ENCODE data around the gene TMEM255A.
"Not testable (repeated sequence)": the region's sequence is repeated elsewhere in the genome, so short reads cannot be mapped to it uniquely, and the experiment has no call there.

Gene TMEM255A

DNA sequence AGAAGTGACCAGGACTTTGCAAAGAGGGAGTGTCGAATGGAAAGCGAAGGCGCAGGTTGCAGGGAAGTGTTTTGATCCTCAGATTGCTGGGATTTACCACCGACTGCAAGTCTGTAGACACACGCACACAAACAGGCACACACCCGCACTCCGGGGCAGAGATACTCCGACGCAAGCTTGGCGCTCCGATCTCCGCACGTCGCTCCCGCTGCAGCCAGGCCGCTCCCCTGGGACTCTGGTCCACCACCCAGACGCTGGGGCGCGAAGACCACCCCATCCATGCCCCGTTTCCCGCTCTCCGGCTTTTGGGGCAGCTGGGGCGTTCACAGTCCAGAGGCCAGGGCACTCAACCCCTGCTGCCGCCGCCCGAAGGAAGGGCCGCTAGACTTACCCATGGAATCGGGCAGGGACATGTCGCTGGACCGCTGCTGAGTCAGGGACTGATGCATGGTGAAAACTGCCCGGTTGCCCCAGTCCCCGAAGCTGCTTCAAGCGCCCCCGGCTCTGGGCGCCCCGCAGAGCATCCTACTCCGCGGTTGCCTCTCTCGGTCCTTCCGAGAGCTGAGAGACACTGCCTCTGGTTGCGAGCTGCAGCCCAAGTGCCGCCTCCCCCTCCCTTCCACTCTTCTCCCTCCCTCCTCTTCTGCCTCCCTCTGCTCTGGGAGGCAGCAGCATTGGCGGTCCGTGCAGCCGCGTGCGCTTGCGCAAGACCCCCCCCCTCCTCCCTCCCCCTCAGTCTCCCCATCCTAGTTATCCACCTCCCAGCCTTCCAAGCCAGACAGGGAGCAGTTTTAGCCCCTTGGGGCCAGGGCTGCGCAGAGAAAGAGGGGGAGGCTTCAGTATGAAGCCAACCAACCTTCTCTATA lies at the start of gene TMEM255A:
TMEM255A (minus strand) TSS at position 601 of the 866 bp plus-strand sequence; CDS start at position 449, 152 bp downstream.
- DNase-seq (ENCODE audit: low read depth in 3 of 3) = no peak

GRCh38 chrX:120358737-120359456 lies 47.6 kb upstream of the TMEM255A start:
- peak; percentile 5 to 42 (median 33) for DNase-seq (ENCODE audit: low read depth in 3 of 3)

DNA sequence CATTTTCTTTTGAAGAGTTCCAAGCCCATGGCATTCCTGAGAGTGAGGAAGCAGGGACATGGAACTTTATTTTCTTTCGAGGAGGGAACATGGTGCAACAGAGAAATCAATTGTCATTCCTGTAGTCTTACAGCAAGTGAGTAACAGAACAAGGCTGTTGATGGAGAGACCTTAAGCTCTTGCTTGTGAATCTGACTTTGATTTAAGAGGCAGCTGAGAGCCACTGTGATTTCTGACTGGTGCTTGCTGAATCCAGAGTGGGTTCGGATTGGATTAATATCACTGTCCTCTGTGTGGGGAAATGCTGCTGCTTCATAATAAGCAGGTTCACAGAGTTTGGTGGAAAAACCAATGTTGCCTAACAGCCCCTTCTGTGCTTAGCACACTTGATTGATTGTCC lies 45.9 kb upstream of the TMEM255A start:
- no peak for DNase-seq (ENCODE audit: low read depth in 3 of 3)

DNA sequence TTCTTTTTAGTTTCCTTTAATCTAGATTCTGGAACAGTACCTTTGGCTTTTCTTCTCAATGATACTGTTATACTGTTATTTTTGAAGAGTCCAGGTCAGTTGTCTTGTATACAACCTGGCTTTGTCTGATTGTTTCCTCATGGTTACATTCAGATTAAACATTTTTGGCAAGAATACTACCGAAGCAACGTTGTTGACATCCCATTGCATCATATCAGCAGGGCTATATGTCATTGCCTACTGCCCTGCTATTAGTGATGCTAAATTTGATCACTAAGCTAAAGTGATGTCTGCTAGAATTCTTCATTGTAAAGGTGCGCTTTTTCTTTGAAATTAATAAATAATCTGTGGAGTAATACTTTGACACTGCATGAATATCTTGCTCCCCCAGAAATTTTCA lies 44.8 kb upstream of the TMEM255A start:
- DNase-seq (ENCODE audit: low read depth in 3 of 3) = no peak

DNA sequence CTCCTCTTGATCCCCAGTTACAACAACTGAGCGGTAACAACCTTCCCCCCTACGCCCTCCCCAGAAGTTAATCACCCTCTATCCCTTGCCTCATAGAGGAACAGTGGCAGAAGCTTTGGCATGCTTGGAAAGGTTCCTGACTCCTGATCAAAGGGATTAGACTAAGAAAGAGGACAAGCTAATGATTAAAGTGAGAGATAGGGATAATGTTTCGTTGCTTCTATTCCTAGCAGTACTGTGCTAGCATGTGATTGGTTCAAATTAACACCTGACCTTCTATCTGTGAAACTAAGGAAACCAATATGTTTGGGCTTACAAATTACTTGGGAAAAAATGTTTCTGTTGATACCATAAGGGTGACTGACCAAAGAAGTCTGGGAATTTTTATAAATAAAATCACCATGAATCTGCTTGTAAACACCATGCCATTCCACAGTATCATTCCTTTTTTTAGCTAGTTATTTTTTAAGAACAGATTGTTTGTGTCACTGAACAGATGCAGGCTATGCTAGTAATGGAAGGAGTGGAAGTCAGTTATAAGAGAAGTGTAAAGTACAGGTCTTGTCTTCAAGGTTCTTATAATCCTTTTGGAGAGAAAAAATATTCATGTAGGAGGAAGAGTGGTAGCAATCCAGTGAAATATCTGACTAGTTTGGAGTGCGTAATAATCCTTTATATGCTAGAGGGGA lies 39.3 kb upstream of the TMEM255A start:
- no peak for DNase-seq (ENCODE audit: low read depth in 3 of 3)

GRCh38 chrX:120344566-120344965 lies 33.3 kb upstream of the TMEM255A start:
- not testable (repeated sequence) for DNase-seq (ENCODE audit: low read depth in 3 of 3)

GRCh38 chrX:120336899-120337298 lies 25.6 kb upstream of the TMEM255A start:
- DNase-seq (ENCODE audit: low read depth in 3 of 3) = no peak

- DNase-seq (ENCODE audit: low read depth in 3 of 3) = no peak
Observed at GRCh38 chrX:120335289-120335688, 24.0 kb upstream of the TMEM255A start.

DNA sequence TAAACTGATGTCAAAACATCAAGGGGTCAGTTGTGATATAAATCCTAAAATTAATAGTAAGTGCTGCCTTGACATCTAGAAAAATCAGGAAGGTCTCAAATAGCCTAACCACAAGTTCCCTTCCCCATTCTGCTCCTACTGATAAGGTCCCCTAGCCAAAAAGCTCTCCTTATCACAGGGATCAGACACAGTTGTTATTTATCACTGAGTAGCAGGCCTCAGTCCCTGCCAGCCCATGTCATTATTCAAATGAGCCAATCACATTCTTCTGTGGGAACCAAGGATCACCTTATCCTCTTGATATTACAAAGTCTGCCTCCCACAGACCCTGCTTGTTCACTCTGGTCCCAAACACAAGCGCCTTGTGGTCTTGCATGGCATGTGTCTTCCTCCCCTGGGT lies 23.3 kb upstream of the TMEM255A start:
- no peak for DNase-seq (ENCODE audit: low read depth in 3 of 3)

DNA sequence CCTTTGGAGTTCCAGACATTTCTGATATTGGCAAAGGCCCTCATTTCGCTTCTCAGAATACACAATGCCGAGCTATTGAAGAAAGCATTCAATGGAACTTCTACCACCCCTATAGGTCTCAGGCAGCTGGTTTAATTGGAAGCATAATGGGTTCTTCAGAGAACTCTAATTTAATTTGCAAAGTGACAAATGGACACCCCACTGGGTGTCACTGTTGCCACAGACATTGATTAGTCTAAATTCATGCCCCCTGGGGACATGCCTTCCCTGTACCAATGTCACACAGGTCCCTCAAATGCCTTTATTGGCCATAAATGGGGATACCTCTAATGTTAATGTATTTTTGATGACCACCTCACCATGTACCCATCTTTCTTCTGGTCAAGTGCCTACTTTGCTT lies 22.9 kb upstream of the TMEM255A start:
- DNase-seq (ENCODE audit: low read depth in 3 of 3) = no peak

DNA sequence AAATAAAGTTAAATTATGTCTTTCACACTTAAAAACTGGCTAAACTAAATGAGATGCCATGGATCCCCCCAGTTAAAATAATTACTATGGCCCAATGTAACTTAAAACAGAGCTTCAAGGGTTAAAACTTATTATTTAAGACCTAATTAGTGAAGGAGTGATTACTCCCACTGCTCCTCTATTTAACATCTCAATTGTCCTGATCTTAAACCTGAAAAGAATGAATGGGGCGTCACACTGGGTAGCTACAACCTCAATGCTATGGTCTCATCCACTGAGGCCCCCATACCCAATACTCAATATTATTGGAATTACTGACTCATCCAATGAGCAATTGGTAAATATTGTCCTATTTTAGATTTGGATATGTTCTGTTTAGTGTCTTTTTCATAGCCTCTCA lies 21.1 kb upstream of the TMEM255A start:
- no peak for DNase-seq (ENCODE audit: low read depth in 3 of 3)

DNA sequence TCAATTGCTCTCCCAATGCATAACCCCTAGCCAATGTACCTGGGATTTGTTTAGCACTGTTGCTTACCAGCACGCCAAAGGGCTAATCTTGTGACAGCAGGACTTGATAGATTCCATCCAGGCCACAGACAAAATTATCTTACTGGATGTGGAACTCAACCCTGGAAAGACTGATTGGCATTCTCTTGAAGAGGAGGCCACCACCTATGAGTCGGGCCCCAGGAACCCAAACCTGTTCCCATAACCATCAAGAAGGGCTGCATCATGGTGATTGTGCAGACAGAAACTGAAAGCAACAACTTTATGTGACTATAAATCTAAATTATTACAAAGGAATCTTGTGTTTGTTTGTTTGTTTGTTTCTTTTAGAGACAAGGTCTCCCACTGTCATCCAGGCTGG lies 19.9 kb upstream of the TMEM255A start:
- DNase-seq (ENCODE audit: low read depth in 3 of 3) = no peak

- no peak for DNase-seq (ENCODE audit: low read depth in 3 of 3)
Observed at GRCh38 chrX:120321520-120322281, 10.4 kb upstream of the TMEM255A start.

GRCh38 chrX:120318411-120318810 lies 7.2 kb upstream of the TMEM255A start:
- no peak for DNase-seq (ENCODE audit: low read depth in 3 of 3)

DNA sequence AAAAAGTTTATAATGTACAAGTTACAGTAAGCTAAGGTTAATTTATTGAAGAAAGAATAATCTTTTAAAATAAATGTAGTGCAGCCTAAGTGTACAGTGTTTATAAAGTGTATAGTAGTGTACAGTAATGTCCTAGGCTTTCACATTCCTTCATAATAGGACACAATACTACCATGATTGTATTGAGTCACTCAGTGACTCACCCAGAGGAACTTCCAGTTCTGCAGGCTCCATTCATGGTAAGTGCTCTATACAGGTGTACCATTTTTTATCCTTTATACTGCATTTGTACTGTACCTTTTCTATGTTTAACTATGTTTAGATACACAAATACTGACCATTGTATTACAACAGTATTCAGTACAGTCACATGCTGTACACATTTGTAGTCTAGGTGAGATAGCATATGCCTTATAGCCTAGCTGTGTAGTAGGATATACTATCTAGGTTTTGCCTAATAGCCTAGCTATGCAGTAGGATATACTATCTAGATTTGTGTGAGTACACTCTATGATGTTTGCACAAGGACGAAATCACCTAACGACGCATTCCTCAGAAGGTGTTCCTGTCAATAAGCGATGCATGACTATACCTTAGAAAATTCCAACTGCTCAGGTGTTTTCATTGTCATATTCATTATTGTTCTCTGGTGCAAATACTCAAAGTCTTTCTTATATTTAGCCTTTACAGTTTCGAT lies 5.5 kb upstream of the TMEM255A start:
- DNase-seq (ENCODE audit: low read depth in 3 of 3) = no peak

DNA sequence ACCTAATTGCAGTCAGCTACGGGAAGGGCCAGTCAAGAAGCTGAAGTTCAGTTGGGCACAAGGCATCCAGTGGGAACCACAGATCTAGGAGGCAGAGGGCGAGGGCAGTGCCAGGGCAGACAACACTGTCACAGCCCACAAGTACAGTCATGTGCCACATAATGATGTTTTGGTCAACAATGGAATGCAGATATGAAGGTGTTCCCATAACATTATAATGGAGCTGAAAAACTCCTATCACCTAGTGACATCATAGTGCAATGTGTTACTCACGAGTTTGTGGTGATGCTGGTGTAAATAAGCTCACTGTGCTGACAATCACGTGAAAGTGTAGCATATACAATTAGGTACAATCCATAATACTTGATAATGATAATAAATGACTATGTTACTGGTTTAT lies 4.5 kb upstream of the TMEM255A start:
- DNase-seq (ENCODE audit: low read depth in 3 of 3) = no peak

GRCh38 chrX:120311727-120312063 lies 434 bp upstream of the TMEM255A start:
- no peak for DNase-seq (ENCODE audit: low read depth in 3 of 3)

- DNase-seq (ENCODE audit: low read depth in 3 of 3) = no peak
Observed at GRCh38 chrX:120309873-120310705, 1.2 kb downstream of the TMEM255A start.

- DNase-seq (ENCODE audit: low read depth in 3 of 3) = peak; percentile 20 to 42 (median 41)
Observed at GRCh38 chrX:120308959-120309872, 2.0 kb downstream of the TMEM255A start.

Measured in stimulated activated CD4-positive, alpha-beta T cell treated with anti-CD3 and anti-CD28 coated beads, TNF-alpha, amount 100 ng/mL, for 48 hours (primary cell).